Frontal cortex (tissue), 4 donors: ENCODE data around the gene MON2. TPM values are rescaled to one million over a fixed set of nuclear protein-coding genes. Genes with fewer than 3 reads are reported as not detected.
A peak's percentile ranks its signal among the peaks of the same experiment; 100 is the strongest.
"Not testable (repeated sequence)": the region's sequence is repeated elsewhere in the genome, so short reads cannot be mapped to it uniquely, and the experiment has no call there.

ENCODE experiments used
- DNase-seq, 2 donors: peaks; one replicate each; pipeline ENCODE4 v3.0.0; 2012; ENCODE audit warnings: low spot score in 2 of 2
- FAIRE-seq: peaks from 2 replicates; lab custom pipeline; 2012; peaks lifted over from hg19 to GRCh38; lab: Jason Lieb, UNC
- total RNA-seq: library from RNA; depleted of rRNA; stranded (reverse); fragments of >200 nt; gene quantifications from one replicate; pipeline ENCODE4 v1.2.3, GENCODE V29; 2014
- donor health status: control.
- donor health status: control.
- donor health status: control.

Gene MON2
- 49.7 TPM for total RNA-seq

- FAIRE-seq (no peak), DNase-seq (peak; percentile 92 to 94)
These were observed at the start of gene MON2 for GRCh38 chr12:62466594-62467491. TSS of gene MON2 (plus strand) at chr12:62466826. CDS start at chr12:62467208, 382 bp downstream.

- FAIRE-seq (no peak), DNase-seq (no peak)
These were observed 40.5 kb upstream of the MON2 start for GRCh38 chr12:62426089-62426488.

- no peak for FAIRE-seq
- DNase-seq = no peak
These were observed 37.2 kb upstream of the MON2 start for GRCh38 chr12:62429457-62429856.

GRCh38 chr12:62434494-62435302 is 31.9 kb upstream of the MON2 start:
- no peak for FAIRE-seq

GRCh38 chr12:62435303-62436163 is 31.1 kb upstream of the MON2 start:
- FAIRE-seq (no peak), DNase-seq (peak in 1 of 2 donors; percentile 48)

More at GRCh38 chr12:62434494-62435302, 31.9 kb upstream of the MON2 start:
- DNase-seq = no peak

GRCh38 chr12:62436164-62436503 is 30.5 kb upstream of the MON2 start:
- FAIRE-seq (no peak), DNase-seq (no peak)

GRCh38 chr12:62438098-62438692 is 28.4 kb upstream of the MON2 start:
- DNase-seq = peak; percentile 26 to 54
- peak; percentile 79 for FAIRE-seq

GRCh38 chr12:62446754-62447452 is 19.7 kb upstream of the MON2 start:
- FAIRE-seq (no peak), DNase-seq (no peak)

- FAIRE-seq = no peak
These were observed 18.2 kb upstream of the MON2 start for GRCh38 chr12:62448436-62448835.

GRCh38 chr12:62455429-62455828 is 11.2 kb upstream of the MON2 start:
- DNase-seq, FAIRE-seq: not testable (repeated sequence)

More at GRCh38 chr12:62448436-62448835, 18.2 kb upstream of the MON2 start:
- no peak for DNase-seq

- DNase-seq (no peak), FAIRE-seq (no peak)
These were observed 8.0 kb upstream of the MON2 start for GRCh38 chr12:62458626-62459025.

GRCh38 chr12:62459976-62460375 is 6.7 kb upstream of the MON2 start:
- FAIRE-seq = no peak
- DNase-seq = no peak

- not testable (repeated sequence) for DNase-seq, FAIRE-seq
These were observed 5.3 kb upstream of the MON2 start for GRCh38 chr12:62461171-62461837.

GRCh38 chr12:62463252-62463651 is 3.4 kb upstream of the MON2 start:
- FAIRE-seq, DNase-seq: not testable (repeated sequence)

GRCh38 chr12:62466018-62466593 is 520 bp upstream of the MON2 start:
- FAIRE-seq (no peak), DNase-seq (peak; percentile 43 to 46)

GRCh38 chr12:62468397-62468796 is 1.8 kb downstream of the MON2 start:
- FAIRE-seq (no peak), DNase-seq (no peak)

- DNase-seq (no peak), FAIRE-seq (no peak)
These were observed 2.3 kb downstream of the MON2 start for GRCh38 chr12:62468935-62469334.

GRCh38 chr12:62469704-62470103 is 3.1 kb downstream of the MON2 start:
- FAIRE-seq = no peak

More at GRCh38 chr12:62469704-62470103, 3.1 kb downstream of the MON2 start:
- no peak for DNase-seq
